HG03565 (cell line): ENCODE measurements around the gene CMTM5.

ENCODE experiments used
- ATAC-seq: cut with Tn5 transposase; IDR thresholded peaks from one replicate; pipeline ENCODE4 v1.9.1; 2021; ENCODE audit warnings: mild to moderate bottlenecking, moderate library complexity; ENCODE audit not compliant: unreplicated experiment

The CMTM5 gene

GRCh38 chr14:23376482-23377197 lies at the start of gene CMTM5:
TSS of gene CMTM5 (plus strand) at chr14:23377046. CDS start at chr14:23377252, 206 bp downstream.
- ATAC-seq, result no peak

- no peak for ATAC-seq
These were observed 48.7 kb upstream of the CMTM5 start for GRCh38 chr14:23327947-23328744.

GRCh38 chr14:23335623-23336022 lies 41.2 kb upstream of the CMTM5 start:
- ATAC-seq, result no peak

- ATAC-seq, result no peak
These were observed 37.2 kb upstream of the CMTM5 start for GRCh38 chr14:23339506-23340268.

- no peak for ATAC-seq
These were observed 32.4 kb upstream of the CMTM5 start for GRCh38 chr14:23344481-23344880.

GRCh38 chr14:23345987-23346692 lies 30.7 kb upstream of the CMTM5 start:
- no peak for ATAC-seq

- ATAC-seq, result no peak
These were observed 30.0 kb upstream of the CMTM5 start for GRCh38 chr14:23346693-23347405.

- no peak for ATAC-seq
These were observed 29.2 kb upstream of the CMTM5 start for GRCh38 chr14:23347406-23348296.

GRCh38 chr14:23348297-23348655 lies 28.6 kb upstream of the CMTM5 start:
- no peak for ATAC-seq

GRCh38 chr14:23349156-23349845 lies 27.5 kb upstream of the CMTM5 start:
- ATAC-seq, result no peak

GRCh38 chr14:23351681-23352505 lies 25.0 kb upstream of the CMTM5 start:
- ATAC-seq, result no peak

- ATAC-seq, result no peak
These were observed 24.1 kb upstream of the CMTM5 start, which contains the start of gene SLC22A17 for GRCh38 chr14:23352506-23353432. TSS of gene SLC22A17 (minus strand) at chr14:23352887.

GRCh38 chr14:23353433-23353780 lies 23.4 kb upstream of the CMTM5 start:
- no peak for ATAC-seq

- no peak for ATAC-seq
These were observed 21.9 kb upstream of the CMTM5 start for GRCh38 chr14:23354990-23355389.

GRCh38 chr14:23355871-23356435 lies 20.9 kb upstream of the CMTM5 start:
- ATAC-seq, result no peak

- no peak for ATAC-seq
These were observed 20.2 kb upstream of the CMTM5 start for GRCh38 chr14:23356662-23357061.
